Measurements from ENCODE around the gene VMO1.

The VMO1 gene

DNA sequence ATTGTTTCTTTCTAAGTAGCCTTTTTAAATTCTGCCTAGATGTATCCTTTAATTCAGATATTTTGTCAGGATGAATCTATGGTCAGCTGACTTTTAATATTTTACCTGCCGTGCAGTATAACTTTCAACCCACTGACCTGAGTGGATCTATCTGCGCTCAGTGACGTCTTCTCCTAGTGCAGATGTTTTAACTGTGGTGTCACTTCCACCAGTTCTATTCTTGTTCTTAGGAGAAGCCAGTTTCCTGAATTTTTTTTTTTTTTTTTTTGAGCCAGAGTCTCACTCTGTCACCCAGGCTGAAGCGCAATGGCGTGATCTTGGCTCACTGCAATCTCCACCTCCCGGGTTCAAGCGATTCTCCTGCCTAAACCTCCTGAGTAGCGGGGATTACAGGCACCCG is 19.4 kb downstream of the VMO1 start:
- TF ChIP-seq, protein P1, sequence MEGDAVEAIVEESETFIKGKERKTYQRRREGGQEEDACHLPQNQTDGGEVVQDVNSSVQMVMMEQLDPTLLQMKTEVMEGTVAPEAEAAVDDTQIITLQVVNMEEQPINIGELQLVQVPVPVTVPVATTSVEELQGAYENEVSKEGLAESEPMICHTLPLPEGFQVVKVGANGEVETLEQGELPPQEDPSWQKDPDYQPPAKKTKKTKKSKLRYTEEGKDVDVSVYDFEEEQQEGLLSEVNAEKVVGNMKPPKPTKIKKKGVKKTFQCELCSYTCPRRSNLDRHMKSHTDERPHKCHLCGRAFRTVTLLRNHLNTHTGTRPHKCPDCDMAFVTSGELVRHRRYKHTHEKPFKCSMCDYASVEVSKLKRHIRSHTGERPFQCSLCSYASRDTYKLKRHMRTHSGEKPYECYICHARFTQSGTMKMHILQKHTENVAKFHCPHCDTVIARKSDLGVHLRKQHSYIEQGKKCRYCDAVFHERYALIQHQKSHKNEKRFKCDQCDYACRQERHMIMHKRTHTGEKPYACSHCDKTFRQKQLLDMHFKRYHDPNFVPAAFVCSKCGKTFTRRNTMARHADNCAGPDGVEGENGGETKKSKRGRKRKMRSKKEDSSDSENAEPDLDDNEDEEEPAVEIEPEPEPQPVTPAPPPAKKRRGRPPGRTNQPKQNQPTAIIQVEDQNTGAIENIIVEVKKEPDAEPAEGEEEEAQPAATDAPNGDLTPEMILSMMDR (IDR thresholded peaks at IDR 0.05; ENCODE audit: extremely low read depth, insufficient read depth, missing control alignments) = no peak
- in situ Hi-C loops (cut with MboI; ENCODE audit: low pct_unique_long_range_greater_than_20kb, low sequenced_read_pairs, unreplicated experiment) = no loop called here
- DNase-seq (ENCODE audit: low spot score) = no peak

DNA sequence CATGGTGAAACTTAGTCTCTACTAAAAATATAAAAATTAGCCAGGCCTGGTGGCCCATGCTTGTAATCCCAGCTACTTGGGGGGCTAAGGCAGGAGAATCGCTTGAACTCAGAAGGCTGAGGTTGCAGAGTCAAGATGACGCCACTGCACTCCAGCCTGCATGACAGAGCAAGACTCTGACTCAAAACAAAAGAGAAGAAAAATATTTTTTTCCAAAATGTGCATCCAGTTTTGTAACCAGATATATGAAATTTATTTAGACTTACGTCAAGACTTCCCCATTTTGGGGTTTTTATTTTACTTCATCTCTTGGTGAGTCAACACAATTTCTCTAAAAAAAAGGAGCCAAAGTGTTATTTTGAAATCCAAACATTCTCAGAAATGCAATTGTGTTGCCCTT is 20.0 kb downstream of the VMO1 start:
- no peak for DNase-seq (ENCODE audit: low spot score)
- in situ Hi-C loops (cut with MboI; ENCODE audit: low pct_unique_long_range_greater_than_20kb, low sequenced_read_pairs, unreplicated experiment) = no loop called here
- TF ChIP-seq, protein P1 (IDR thresholded peaks at IDR 0.05; ENCODE audit: extremely low read depth, insufficient read depth, missing control alignments) = no peak

DNA sequence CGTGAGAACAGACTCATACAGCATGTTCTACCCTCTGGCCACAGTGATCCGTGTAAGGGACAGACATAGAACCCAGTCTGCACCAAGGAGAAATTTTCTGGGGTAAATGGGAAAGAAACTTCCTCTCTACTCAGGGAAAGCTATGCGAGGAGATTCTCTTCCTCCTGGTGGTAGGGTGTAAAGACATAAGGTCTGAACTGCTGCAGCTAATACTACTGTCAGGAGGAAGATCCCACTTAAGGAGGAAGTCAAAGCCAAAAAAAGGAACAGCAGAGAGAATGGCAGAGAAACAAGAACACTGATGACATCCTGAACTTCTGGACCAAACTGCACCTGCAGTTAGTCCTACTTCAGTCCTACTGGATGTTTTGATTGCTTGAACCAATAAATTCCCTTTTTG is 21.6 kb downstream of the VMO1 start:
- TF ChIP-seq, protein P1 (IDR thresholded peaks at IDR 0.05; ENCODE audit: extremely low read depth, insufficient read depth, missing control alignments) = no peak
- no peak for DNase-seq (ENCODE audit: low spot score)
- in situ Hi-C loops (cut with MboI; ENCODE audit: low pct_unique_long_range_greater_than_20kb, low sequenced_read_pairs, unreplicated experiment) = no loop called here

DNA sequence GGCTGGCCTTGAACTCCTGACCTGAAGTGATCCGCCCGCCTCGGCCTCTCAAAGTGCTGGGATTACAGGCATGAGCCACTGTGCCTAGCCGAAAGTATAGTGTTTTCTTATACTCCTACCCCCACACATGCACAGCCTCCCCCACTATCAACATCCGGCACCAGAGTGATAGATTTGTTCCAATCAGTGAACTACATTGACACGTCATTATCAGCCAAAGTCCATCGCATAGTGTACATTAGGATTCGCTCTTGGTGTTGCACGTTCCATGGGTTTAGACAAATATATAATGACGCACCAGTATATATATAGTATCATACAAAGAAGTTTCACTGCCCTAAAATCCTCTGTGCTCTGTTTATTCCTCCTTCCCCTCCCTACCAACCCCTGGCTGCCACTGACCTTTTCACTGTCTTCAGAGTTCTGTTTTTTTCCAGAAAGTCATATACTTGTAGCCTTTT is 26.4 kb downstream of the VMO1 start:
- no peak for DNase-seq (ENCODE audit: low spot score)
- in situ Hi-C loops (cut with MboI; ENCODE audit: low pct_unique_long_range_greater_than_20kb, low sequenced_read_pairs, unreplicated experiment) = no loop called here
- TF ChIP-seq, protein P1 (IDR thresholded peaks at IDR 0.05; ENCODE audit: extremely low read depth, insufficient read depth, missing control alignments) = no peak

DNA sequence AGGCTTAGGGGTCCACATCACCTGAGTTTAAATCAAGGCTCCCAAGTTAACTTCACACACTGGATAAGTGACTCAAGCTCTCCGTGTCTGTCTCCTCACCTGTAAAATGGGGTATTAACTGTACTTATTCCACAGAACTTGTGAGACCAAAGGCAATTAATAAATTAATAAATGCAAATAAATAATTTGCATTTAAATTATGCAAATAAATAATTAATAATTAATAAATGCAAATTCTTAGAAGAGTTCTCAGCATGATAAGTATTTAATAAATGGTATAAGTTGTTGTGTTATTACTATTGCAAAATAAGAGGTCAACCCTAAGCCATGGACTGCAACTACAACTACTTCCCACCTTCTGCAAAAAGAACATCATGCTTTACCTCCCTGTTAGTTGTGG is 32.8 kb downstream of the VMO1 start:
- TF ChIP-seq, protein P1 (IDR thresholded peaks at IDR 0.05; ENCODE audit: extremely low read depth, insufficient read depth, missing control alignments) = no peak
- in situ Hi-C loops (cut with MboI; ENCODE audit: low pct_unique_long_range_greater_than_20kb, low sequenced_read_pairs, unreplicated experiment) = no loop called here
- DNase-seq (ENCODE audit: low spot score) = no peak

DNA sequence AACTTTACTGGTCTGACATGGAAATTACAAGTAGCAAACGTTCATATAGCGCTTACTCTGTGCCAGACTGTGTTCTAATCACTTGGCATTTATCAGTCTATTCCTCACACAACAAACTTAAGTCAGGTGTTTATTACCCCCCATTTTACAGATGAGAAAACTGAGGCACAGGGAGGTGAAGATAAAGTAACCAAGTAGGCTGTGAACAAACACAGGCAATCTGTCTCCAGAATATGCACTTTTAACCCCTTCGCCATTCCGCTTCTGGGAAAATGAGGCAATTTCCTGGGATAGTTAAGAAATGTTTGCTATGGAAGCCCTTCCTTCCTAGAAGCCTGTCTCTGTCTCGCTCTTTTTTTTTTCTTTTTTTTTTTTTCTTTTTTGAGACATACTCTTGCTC is 34.2 kb downstream of the VMO1 start:
- in situ Hi-C loops (cut with MboI; ENCODE audit: low pct_unique_long_range_greater_than_20kb, low sequenced_read_pairs, unreplicated experiment) = no loop called here
- DNase-seq (ENCODE audit: low spot score) = no peak
- TF ChIP-seq, protein P1 (IDR thresholded peaks at IDR 0.05; ENCODE audit: extremely low read depth, insufficient read depth, missing control alignments) = no peak

DNA sequence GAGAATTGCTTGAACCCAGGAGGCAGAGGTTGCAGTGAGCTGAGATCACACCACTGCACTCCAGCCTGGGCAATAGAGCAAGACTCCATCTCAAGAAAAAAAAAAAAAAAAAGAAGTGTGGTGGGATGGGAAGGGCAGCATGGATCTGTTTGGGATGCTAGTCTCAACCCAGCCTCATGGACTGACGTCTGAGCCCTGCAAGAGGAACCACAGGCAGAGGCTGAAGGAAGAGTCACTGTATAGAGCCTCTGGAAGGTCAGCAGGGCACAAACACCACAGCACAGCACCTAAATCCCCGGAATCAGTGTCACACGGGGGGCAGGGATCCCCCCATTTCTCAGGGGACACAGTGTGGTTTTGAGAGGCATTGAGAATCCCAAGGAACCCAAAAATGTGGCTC is 35.6 kb downstream of the VMO1 start:
- DNase-seq (ENCODE audit: low spot score) = no peak
- TF ChIP-seq, protein P1 (IDR thresholded peaks at IDR 0.05; ENCODE audit: extremely low read depth, insufficient read depth, missing control alignments) = no peak
- in situ Hi-C loops (cut with MboI; ENCODE audit: low pct_unique_long_range_greater_than_20kb, low sequenced_read_pairs, unreplicated experiment) = no loop called here

Measured in GM13977 (cell line).